Fibroblast of mammary gland (primary cell): ENCODE measurements around the gene PDGFC.

Experiments
- DNase-seq: peaks from one replicate; pipeline ENCODE4 v3.0.0-alpha.2; 2010; ENCODE audit warnings: low read depth
- H3K4me3 ChIP-seq: 2 replicates; pipeline ENCODE4 v1.5.1; 2011; ENCODE audit warnings: low read depth, mild to moderate bottlenecking, low read length, moderate library complexity; ENCODE audit not compliant: control insufficient read depth
- TF ChIP-seq, protein P1 (sequence below): conservative IDR thresholded peaks from 2 replicates; pipeline ENCODE4 v1.5.1; 2011; ENCODE audit warnings: low read depth, low read length, inconsistent platforms; ENCODE audit not compliant: control insufficient read depth, insufficient read depth

Gene PDGFC

DNA sequence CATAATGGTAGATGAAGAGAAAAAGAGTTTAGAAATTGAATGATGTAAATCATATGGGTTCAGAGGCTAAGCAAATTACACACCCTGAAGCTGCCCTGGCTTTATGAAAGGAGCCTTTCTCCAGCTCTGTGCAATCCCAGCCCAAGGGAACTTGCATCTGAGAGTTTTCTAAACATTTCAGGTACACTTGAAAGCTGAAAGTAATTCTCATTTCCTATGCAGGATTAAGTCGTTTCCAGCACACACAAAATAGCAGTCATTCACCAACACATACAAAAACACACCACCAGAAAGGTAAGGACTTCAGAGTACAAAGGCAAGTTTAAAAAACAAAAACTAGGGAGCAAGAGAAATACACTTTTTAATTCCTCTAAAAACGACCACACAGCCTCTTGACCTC lies 1.7 kb downstream of the PDGFC start:
- no peak for DNase-seq
- TF ChIP-seq, protein P1, sequence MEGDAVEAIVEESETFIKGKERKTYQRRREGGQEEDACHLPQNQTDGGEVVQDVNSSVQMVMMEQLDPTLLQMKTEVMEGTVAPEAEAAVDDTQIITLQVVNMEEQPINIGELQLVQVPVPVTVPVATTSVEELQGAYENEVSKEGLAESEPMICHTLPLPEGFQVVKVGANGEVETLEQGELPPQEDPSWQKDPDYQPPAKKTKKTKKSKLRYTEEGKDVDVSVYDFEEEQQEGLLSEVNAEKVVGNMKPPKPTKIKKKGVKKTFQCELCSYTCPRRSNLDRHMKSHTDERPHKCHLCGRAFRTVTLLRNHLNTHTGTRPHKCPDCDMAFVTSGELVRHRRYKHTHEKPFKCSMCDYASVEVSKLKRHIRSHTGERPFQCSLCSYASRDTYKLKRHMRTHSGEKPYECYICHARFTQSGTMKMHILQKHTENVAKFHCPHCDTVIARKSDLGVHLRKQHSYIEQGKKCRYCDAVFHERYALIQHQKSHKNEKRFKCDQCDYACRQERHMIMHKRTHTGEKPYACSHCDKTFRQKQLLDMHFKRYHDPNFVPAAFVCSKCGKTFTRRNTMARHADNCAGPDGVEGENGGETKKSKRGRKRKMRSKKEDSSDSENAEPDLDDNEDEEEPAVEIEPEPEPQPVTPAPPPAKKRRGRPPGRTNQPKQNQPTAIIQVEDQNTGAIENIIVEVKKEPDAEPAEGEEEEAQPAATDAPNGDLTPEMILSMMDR, result no peak
- peak overlapping the region; percentile 83 for H3K4me3 ChIP-seq

DNA sequence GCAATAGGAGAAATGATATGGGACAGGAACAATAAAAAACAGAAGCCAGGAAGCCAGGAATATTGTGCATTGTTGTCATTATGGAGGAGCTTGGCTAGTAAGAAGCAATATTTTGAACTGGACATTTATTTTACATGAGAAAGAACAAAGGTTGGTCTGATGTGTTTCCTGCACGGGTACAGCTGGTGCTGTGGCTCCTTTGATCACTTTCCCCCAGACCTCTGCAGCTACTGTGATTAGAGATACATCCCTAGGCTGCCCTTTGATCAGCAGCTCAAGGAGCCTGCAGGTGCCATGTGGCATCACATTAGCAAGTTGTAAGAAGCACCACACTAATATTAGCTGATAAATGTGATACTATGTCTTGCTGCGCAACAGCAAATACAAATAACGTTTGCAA lies 2.5 kb downstream of the PDGFC start:
- TF ChIP-seq, protein P1, result no peak
- H3K4me3 ChIP-seq, result peak overlapping the region; percentile 83
- no peak for DNase-seq

DNA sequence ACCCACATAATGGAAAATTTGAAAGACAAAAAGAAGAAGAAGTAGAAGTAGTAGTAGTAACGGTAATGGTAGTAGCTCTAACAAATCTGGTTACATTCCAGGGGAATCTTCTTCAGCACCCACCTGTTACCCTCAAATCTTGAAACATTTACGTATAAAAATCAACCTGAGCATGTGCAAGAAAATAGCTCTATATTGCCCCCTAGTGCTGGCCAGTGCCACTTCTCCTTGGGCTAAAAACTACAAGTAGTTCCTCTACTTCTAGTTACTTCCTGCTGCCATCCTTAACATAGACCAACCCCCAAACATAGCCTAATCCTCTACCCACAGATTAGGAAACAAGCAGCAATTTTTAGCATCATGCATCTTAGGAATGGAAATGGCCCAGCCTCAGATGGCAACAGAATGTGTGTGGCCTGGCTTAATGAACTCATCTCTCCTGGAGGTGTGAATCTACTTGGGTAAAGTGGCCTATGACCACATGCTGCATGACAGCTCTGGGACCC lies 3.1 kb downstream of the PDGFC start:
- peak overlapping the region; percentile 83 for H3K4me3 ChIP-seq
- DNase-seq, result peak; percentile 85
- TF ChIP-seq, protein P1, result peak; percentile 88

DNA sequence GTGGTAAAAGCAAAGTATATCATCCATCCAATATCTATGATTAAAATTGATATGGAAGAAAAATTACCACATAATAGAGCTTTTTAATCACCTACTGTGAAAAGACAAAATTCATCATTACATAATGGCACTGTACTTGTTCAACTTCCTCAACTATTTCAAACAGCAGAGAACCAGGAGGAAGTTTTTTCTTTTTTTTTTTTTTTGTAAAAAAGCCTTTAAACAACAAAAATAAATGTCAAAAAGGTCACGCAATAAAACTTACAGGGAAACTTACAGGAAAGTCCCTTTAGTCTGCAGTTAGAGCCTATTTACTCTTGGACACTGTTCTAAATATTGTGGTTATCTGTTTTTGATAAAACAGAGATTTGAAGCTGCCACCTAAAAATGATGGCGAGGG lies 4.8 kb downstream of the PDGFC start:
- no peak overlapping the region for H3K4me3 ChIP-seq
- TF ChIP-seq, protein P1, result no peak
- DNase-seq, result no peak

DNA sequence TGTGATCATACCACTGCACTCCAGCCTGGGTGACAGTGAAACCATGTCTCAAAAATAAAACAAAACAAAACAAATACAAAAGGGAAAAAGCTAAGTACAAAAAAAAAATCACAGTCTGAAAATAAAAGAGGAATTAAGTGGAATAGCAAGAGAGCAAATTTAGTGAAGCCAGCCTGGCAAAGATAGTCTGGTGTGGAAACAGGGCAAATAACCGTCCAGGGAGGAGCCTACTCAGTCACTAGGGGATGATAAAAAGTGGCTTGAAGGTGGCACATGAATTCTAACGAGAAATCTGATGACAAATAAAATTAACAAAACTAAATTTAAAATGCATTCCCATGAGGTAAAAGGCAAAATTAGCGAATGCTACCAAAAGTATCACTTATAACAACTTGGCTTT lies 8.2 kb downstream of the PDGFC start:
- TF ChIP-seq, protein P1, result no peak
- DNase-seq, result no peak
- H3K4me3 ChIP-seq, result no peak overlapping the region

DNA sequence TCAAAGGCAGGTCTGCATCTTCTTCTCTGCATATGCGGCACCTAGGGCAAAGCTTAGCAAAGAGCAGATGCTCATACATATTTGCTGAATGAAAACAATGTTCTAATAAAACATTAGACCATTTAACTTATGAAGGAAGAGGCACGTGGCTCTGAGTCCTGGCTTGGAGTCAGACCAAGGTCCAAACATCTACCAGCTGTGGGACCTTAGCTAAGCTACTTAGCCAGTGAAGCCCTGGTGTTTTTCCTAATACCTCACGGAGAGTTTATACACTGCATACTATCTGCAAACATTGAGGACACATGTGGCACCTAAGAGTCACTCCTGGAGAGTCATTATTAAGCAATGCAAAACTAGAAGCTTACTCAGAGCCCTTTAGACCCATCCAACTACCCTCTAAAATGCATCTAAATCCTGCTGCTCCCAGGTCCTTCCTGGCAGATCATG lies 9.0 kb downstream of the PDGFC start:
- H3K4me3 ChIP-seq, result no peak overlapping the region
- TF ChIP-seq, protein P1, result no peak
- peak; percentile 97 for DNase-seq

DNA sequence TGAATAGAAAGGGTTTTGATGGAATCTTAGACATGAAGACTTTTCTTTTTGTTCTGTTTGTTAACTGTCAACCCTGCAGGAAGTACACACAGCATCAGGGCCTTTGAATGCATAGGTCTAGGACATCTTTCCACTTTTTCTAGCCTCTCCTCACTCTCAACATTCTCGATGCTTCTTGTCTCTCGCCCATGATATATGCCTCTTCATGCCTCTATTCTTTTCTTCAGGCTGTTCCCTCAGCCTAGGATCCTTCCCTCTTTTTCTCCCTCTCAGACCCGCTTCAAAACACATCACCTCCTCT lies 9.6 kb downstream of the PDGFC start:
- TF ChIP-seq, protein P1, result no peak
- DNase-seq, result no peak
- no peak overlapping the region for H3K4me3 ChIP-seq
